Measurements from ENCODE around the gene MPG.
A peak's percentile ranks its signal among the peaks of the same experiment; 100 is the strongest.

The MPG gene

GRCh38 chr16:76535-77272, 1.3 kb upstream of the MPG start:
- no peak overlapping the region for H3K4me3 ChIP-seq (ENCODE audit: insufficient read depth, low read length, poor library complexity, severe bottlenecking)
- no peaks in the 10 kb centered on the region for H3K27me3 ChIP-seq (ENCODE audit: low read length)
- H3F3A ChIP-seq (ENCODE audit: insufficient read depth): no peaks in the 10 kb centered on the region
- no peaks in the 10 kb centered on the region for H3K9me2 ChIP-seq (replicated peaks; ENCODE audit: insufficient read depth, low read length)
- no peaks in the 10 kb centered on the region for H3K9me3 ChIP-seq (ENCODE audit: insufficient read depth, low read length)
- no peaks in the 10 kb centered on the region for H3K36me3 ChIP-seq (ENCODE audit: low read length)
- no peak overlapping the region for H2AFZ ChIP-seq (ENCODE audit: low read depth, low read length, severe bottlenecking)
- no peaks in the 10 kb centered on the region for H3K79me2 ChIP-seq (ENCODE audit: insufficient read depth, low read length)
- TF ChIP-seq EZH2phosphoT487 (conservative IDR thresholded peaks at IDR 0.05; ENCODE audit: low read length): no peak
- TF ChIP-seq CTCF (IDR thresholded peaks at IDR 0.05; ENCODE audit: insufficient read depth, low read length, poor library complexity, severe bottlenecking): no peak
- H3K9ac ChIP-seq (ENCODE audit: low read length): peak overlapping the region; percentile 82
- peak overlapping the region; percentile 59 for H3K4me2 ChIP-seq (ENCODE audit: low read depth, low read length, poor library complexity, severe bottlenecking)
- no peaks in the 10 kb centered on the region for H4K20me1 ChIP-seq (ENCODE audit: low read depth, low read length)
- H3K27ac ChIP-seq (ENCODE audit: low read depth, low read length): no peak overlapping the region

- TF ChIP-seq EZH2phosphoT487 (conservative IDR thresholded peaks at IDR 0.05; ENCODE audit: low read length) (no peak), CTCF (IDR thresholded peaks at IDR 0.05; ENCODE audit: insufficient read depth, low read length, poor library complexity, severe bottlenecking) (no peak)
- H2AFZ ChIP-seq (ENCODE audit: low read depth, low read length, severe bottlenecking): peak overlapping the region; percentile 55
- no peaks in the 10 kb centered on the region for H4K20me1 ChIP-seq (ENCODE audit: low read depth, low read length)
- no peaks in the 10 kb centered on the region for H3F3A ChIP-seq (ENCODE audit: insufficient read depth)
- no peaks in the 10 kb centered on the region for H3K79me2 ChIP-seq (ENCODE audit: insufficient read depth, low read length)
- peak overlapping the region; percentile 59 for H3K4me2 ChIP-seq (ENCODE audit: low read depth, low read length, poor library complexity, severe bottlenecking)
- 0 out of 2 replicates have a peak overlapping the region, but pooled peaks have one; percentile 3 for H3K27ac ChIP-seq (ENCODE audit: low read depth, low read length)
- no peaks in the 10 kb centered on the region for H3K9me3 ChIP-seq (ENCODE audit: insufficient read depth, low read length)
- H3K27me3 ChIP-seq (ENCODE audit: low read length): no peaks in the 10 kb centered on the region
- no peaks in the 10 kb centered on the region for H3K36me3 ChIP-seq (ENCODE audit: low read length)
- peak overlapping the region; percentile 82 for H3K9ac ChIP-seq (ENCODE audit: low read length)
- no peaks in the 10 kb centered on the region for H3K9me2 ChIP-seq (replicated peaks; ENCODE audit: insufficient read depth, low read length)
- peak overlapping the region; percentile 66 for H3K4me3 ChIP-seq (ENCODE audit: insufficient read depth, low read length, poor library complexity, severe bottlenecking)
Observed at GRCh38 chr16:77273-77806, 685 bp upstream of the MPG start.

GRCh38 chr16:78444-79150, 572 bp downstream of the MPG start:
- Histone ChIP-seq H3K79me2 (ENCODE audit: insufficient read depth, low read length) (no peaks in the 10 kb centered on the region), H4K20me1 (ENCODE audit: low read depth, low read length) (no peaks in the 10 kb centered on the region), H3K9me2 (replicated peaks; ENCODE audit: insufficient read depth, low read length) (no peaks in the 10 kb centered on the region), H3K27ac (ENCODE audit: low read depth, low read length) (peak overlapping the region; percentile 55), H3K4me3 (ENCODE audit: insufficient read depth, low read length, poor library complexity, severe bottlenecking) (peak overlapping the region; percentile 66), H3K9ac (ENCODE audit: low read length) (peak overlapping the region; percentile 82), H2AFZ (ENCODE audit: low read depth, low read length, severe bottlenecking) (no peak overlapping the region), H3K27me3 (ENCODE audit: low read length) (no peaks in the 10 kb centered on the region), H3F3A (ENCODE audit: insufficient read depth) (no peaks in the 10 kb centered on the region), H3K4me2 (ENCODE audit: low read depth, low read length, poor library complexity, severe bottlenecking) (peak overlapping the region; percentile 59), H3K9me3 (ENCODE audit: insufficient read depth, low read length) (no peaks in the 10 kb centered on the region), H3K36me3 (ENCODE audit: low read length) (no peaks in the 10 kb centered on the region)
- TF ChIP-seq EZH2phosphoT487 (conservative IDR thresholded peaks at IDR 0.05; ENCODE audit: low read length): no peak
- no peak for TF ChIP-seq CTCF (IDR thresholded peaks at IDR 0.05; ENCODE audit: insufficient read depth, low read length, poor library complexity, severe bottlenecking)
